ENCODE results near the gene MICAL2. TPM values are rescaled to one million over a fixed set of nuclear protein-coding genes. Genes with fewer than 3 reads are reported as not detected.

The MICAL2 gene
- total RNA-seq, 1 donor from 2014 or later, result 20.8 TPM

DNA sequence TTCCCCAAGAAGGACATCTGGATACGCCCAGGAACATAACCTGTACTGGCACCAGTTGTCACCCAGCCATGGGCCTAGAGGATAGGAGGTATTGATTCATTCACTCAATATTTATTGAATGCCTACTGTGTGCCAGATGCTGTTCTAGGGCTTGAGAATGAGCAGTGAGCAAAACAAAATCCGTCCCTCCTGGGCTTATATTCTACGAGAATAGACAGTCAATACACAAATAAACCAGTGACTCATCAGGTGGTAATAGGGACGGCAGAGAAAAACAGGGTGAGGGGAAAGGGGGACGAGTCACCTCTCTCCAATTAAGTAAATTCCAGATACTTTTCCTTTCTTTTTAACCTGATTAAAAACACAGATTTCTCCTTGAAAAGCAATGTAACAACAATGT, 103.5 kb downstream of the MICAL2 start:
- Mint-ChIP-seq H3K4me1 (ENCODE audit: unreplicated experiment) (peaks cover 14% of the 10 kb centered on the region), H3K36me3 (ENCODE audit: unreplicated experiment) (peaks cover 8% of the 10 kb centered on the region)
- no peak for DNase-seq (ENCODE audit: extremely low spot score, unreplicated experiment)

DNA sequence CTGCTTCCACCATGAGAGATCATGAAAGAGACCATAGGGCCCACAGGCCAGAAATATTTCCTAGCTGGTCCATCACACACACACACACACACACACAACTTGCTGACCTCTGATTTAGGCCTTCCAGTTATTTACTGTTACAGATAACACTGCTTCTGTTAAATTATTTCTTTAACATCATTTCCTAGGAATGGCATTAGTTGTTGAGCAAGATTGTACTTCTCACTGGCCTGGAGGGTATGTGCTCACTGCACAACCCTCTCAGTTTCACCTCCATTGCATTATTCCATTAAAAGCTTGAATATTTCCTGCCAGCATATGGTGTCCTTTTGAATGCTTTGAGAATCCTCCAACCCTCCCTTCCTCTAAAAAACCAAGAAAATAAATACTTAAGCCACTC, 104.4 kb downstream of the MICAL2 start:
- DNase-seq (ENCODE audit: extremely low spot score, unreplicated experiment), result no peak
- Mint-ChIP-seq H3K27me3 (ENCODE audit: unreplicated experiment) (no peaks in the 10 kb centered on the region), H3K27ac (ENCODE audit: unreplicated experiment) (no peak overlapping the region), H3K4me1 (ENCODE audit: unreplicated experiment) (peaks cover 14% of the 10 kb centered on the region), H3K9me3 (ENCODE audit: unreplicated experiment) (no peaks in the 10 kb centered on the region), H3K36me3 (ENCODE audit: unreplicated experiment) (peaks cover 7% of the 10 kb centered on the region), H3K4me3 (ENCODE audit: unreplicated experiment) (no peak overlapping the region)
- TF ChIP-seq, protein P1, sequence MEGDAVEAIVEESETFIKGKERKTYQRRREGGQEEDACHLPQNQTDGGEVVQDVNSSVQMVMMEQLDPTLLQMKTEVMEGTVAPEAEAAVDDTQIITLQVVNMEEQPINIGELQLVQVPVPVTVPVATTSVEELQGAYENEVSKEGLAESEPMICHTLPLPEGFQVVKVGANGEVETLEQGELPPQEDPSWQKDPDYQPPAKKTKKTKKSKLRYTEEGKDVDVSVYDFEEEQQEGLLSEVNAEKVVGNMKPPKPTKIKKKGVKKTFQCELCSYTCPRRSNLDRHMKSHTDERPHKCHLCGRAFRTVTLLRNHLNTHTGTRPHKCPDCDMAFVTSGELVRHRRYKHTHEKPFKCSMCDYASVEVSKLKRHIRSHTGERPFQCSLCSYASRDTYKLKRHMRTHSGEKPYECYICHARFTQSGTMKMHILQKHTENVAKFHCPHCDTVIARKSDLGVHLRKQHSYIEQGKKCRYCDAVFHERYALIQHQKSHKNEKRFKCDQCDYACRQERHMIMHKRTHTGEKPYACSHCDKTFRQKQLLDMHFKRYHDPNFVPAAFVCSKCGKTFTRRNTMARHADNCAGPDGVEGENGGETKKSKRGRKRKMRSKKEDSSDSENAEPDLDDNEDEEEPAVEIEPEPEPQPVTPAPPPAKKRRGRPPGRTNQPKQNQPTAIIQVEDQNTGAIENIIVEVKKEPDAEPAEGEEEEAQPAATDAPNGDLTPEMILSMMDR (IDR thresholded peaks at IDR 0.05), result no peak

More for the DNA sequence above, 103.5 kb downstream of the MICAL2 start:
- TF ChIP-seq, protein P1 (IDR thresholded peaks at IDR 0.05), result no peak
- Mint-ChIP-seq H3K9me3 (ENCODE audit: unreplicated experiment) (no peaks in the 10 kb centered on the region), H3K4me3 (ENCODE audit: unreplicated experiment) (no peak overlapping the region), H3K27ac (ENCODE audit: unreplicated experiment) (no peak overlapping the region), H3K27me3 (ENCODE audit: unreplicated experiment) (no peaks in the 10 kb centered on the region)

DNA sequence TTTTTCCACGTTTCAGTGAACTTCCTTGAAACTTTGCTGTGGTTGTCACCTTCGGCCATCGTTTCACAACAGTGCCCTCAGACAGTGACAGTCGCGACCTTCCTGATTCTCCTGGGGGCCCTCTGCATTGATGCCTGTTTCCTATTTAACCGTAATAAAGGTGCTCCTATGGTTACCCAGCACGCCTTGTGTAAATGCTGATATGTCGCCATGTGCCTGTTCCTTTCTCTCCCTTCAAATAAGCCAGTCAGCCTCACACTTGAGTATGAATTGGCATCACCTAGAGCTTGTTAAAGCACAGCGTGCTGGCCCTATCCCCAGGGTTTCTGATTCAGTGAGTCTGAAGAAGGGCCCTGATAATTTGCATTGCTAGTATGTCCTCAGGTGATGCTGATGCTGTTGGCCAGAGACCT, 104.8 kb downstream of the MICAL2 start:
- Mint-ChIP-seq H3K27ac (ENCODE audit: unreplicated experiment) (no peak overlapping the region), H3K36me3 (ENCODE audit: unreplicated experiment) (peaks cover 7% of the 10 kb centered on the region)

DNA sequence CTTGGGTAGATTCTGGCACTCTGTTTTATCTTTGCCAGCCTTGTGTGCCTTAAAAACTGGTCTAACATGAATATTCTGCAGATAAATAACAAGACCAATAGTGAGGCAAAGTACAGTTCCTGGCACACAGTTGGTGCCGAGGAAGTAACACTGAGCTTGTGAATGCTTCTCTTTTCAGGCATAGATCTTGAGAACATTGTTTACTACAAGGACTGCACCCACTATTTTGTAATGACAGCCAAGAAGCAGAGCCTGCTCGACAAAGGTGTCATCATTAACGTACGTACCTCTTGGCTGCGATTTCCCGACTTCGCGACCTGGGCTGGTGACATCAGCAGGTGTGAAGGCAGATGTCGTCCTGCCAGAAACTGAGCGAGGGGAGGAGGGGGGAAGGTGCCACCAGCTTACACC, 105.7 kb downstream of the MICAL2 start:
- no peak overlapping the region for H3K27ac Mint-ChIP-seq (ENCODE audit: unreplicated experiment)
- no peaks in the 10 kb centered on the region for H3K9me3 Mint-ChIP-seq (ENCODE audit: unreplicated experiment)
- TF ChIP-seq, protein P1 (IDR thresholded peaks at IDR 0.05), result no peak
- no peak for DNase-seq (ENCODE audit: extremely low spot score, unreplicated experiment)
- H3K4me3 Mint-ChIP-seq (ENCODE audit: unreplicated experiment), result no peak overlapping the region
- peaks cover 7% of the 10 kb centered on the region for H3K36me3 Mint-ChIP-seq (ENCODE audit: unreplicated experiment)
- no peaks in the 10 kb centered on the region for H3K27me3 Mint-ChIP-seq (ENCODE audit: unreplicated experiment)
- peaks cover 14% of the 10 kb centered on the region for H3K4me1 Mint-ChIP-seq (ENCODE audit: unreplicated experiment)

More for the DNA sequence above, 104.8 kb downstream of the MICAL2 start:
- H3K4me3 Mint-ChIP-seq (ENCODE audit: unreplicated experiment), result no peak overlapping the region
- no peak for DNase-seq (ENCODE audit: extremely low spot score, unreplicated experiment)
- TF ChIP-seq, protein P1 (IDR thresholded peaks at IDR 0.05), result no peak
- peaks cover 14% of the 10 kb centered on the region for H3K4me1 Mint-ChIP-seq (ENCODE audit: unreplicated experiment)
- no peaks in the 10 kb centered on the region for H3K9me3 Mint-ChIP-seq (ENCODE audit: unreplicated experiment)
- H3K27me3 Mint-ChIP-seq (ENCODE audit: unreplicated experiment), result no peaks in the 10 kb centered on the region

DNA sequence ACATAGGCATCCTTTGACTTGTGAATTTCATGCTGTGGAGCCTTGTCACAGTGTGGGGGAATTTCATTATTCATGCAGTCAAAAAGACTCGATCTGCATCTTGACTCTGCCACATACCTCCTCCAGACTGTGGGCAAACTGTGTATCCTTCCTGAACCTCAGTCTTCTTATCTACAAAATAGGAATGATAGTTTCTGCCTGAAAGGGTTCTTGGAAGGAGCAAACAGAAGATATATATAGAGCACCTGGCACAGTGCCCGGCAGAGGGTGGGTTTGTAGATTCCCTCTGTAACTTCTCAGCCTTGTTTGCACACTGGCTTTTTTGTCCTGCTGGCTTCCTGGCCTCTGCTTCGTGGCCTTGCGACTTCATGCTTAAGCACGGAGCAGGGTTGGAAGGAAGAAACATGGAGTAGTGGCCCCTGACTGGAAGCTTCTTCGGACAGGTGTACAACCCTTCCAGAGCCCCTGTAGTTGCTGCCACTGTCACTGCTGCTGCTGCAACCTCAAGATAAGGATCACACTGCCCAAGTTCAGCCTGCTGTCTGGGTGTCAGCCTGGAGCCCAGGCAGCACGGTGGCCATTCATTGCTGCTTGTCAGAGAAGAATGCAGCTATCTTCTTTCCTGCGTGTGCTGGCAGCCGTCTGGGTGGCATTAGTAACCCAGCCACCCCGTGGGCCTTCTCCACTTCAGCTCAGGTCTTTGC, 106.4 kb downstream of the MICAL2 start:
- TF ChIP-seq, protein P1 (IDR thresholded peaks at IDR 0.05), result no peak
- no peak overlapping the region for H3K27ac Mint-ChIP-seq (ENCODE audit: unreplicated experiment)
- no peaks in the 10 kb centered on the region for H3K27me3 Mint-ChIP-seq (ENCODE audit: unreplicated experiment)
- peaks cover 17% of the 10 kb centered on the region for H3K4me1 Mint-ChIP-seq (ENCODE audit: unreplicated experiment)
- peaks cover 7% of the 10 kb centered on the region for H3K36me3 Mint-ChIP-seq (ENCODE audit: unreplicated experiment)
- no peaks in the 10 kb centered on the region for H3K9me3 Mint-ChIP-seq (ENCODE audit: unreplicated experiment)
- H3K4me3 Mint-ChIP-seq (ENCODE audit: unreplicated experiment), result no peak overlapping the region
- no peak for DNase-seq (ENCODE audit: extremely low spot score, unreplicated experiment)

All from osteocyte (in vitro differentiated cells).